ENCODE data around the gene TAF10. TPM values are rescaled to one million over a fixed set of nuclear protein-coding genes. Genes with fewer than 3 reads are reported as not detected.

The TAF10 gene
- total and polyA plus RNA-seq, 4 donors = 10.5 to 58.1 (median 31.5) TPM

DNA sequence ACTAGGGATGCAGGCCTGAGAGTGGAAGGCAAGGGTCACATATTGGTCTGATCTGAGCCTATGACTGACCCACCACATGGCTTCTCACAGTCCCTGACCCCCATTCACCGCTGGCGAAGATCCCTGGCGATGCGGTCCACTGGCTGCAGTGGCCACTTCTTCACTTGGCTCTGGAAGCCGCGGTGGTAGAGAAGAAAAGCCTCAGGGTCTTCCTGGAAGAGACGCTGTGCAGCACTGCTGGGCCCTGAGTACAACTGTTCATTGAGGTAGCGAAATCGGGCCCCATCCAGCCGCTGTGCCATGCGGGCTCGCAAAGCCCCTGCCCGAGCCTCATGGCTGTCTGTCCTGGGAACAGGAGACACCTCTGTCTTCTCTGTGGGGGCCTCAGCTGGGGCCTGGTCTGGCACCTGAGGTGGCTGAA, 11.0 kb downstream of the TAF10 start:
- Histone ChIP-seq H3K9me3 (ENCODE audit: control insufficient read depth in 4 of 4, low read length in 3 of 4) (no peaks in the 10 kb centered on the region), H3K4me1 (ENCODE audit: control insufficient read depth in 4 of 4, insufficient read depth in 4 of 4, low read length in 3 of 4) (peaks cover 9 to 58% (median 43%) of the 10 kb centered on the region in 4 donors), H3K27me3 (ENCODE audit: control insufficient read depth in 4 of 4, insufficient read depth in 4 of 4, low read length in 3 of 4) (no peaks in the 10 kb centered on the region), H3K4me3 (ENCODE audit: low read depth in 1 of 3, low read length in 3 of 3) (no peak overlapping the region), H3K9ac (ENCODE audit: low read depth in 1 of 2, low read length in 2 of 2) (no peak overlapping the region), H3K27ac (ENCODE audit: low read depth in 1 of 2, low read length in 2 of 2) (no peak overlapping the region), H3K36me3 (ENCODE audit: control insufficient read depth in 4 of 4, insufficient read depth in 3 of 4, low read depth in 1 of 4, low read length in 3 of 4) (peaks cover 3 to 38% (median 20%) of the 10 kb centered on the region in 4 donors)
- TF ChIP-seq, protein P1, sequence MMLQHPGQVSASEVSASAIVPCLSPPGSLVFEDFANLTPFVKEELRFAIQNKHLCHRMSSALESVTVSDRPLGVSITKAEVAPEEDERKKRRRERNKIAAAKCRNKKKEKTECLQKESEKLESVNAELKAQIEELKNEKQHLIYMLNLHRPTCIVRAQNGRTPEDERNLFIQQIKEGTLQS (IDR thresholded peaks at IDR 0.05) = no peak
- no peak for TF ChIP-seq YY1 (IDR thresholded peaks at IDR 0.05)
- no peak for TF ChIP-seq GABPA (IDR thresholded peaks at IDR 0.05 in 1 of 2, conservative IDR thresholded peaks at IDR 0.05 in 1 of 2)
- TF ChIP-seq, protein P2, sequence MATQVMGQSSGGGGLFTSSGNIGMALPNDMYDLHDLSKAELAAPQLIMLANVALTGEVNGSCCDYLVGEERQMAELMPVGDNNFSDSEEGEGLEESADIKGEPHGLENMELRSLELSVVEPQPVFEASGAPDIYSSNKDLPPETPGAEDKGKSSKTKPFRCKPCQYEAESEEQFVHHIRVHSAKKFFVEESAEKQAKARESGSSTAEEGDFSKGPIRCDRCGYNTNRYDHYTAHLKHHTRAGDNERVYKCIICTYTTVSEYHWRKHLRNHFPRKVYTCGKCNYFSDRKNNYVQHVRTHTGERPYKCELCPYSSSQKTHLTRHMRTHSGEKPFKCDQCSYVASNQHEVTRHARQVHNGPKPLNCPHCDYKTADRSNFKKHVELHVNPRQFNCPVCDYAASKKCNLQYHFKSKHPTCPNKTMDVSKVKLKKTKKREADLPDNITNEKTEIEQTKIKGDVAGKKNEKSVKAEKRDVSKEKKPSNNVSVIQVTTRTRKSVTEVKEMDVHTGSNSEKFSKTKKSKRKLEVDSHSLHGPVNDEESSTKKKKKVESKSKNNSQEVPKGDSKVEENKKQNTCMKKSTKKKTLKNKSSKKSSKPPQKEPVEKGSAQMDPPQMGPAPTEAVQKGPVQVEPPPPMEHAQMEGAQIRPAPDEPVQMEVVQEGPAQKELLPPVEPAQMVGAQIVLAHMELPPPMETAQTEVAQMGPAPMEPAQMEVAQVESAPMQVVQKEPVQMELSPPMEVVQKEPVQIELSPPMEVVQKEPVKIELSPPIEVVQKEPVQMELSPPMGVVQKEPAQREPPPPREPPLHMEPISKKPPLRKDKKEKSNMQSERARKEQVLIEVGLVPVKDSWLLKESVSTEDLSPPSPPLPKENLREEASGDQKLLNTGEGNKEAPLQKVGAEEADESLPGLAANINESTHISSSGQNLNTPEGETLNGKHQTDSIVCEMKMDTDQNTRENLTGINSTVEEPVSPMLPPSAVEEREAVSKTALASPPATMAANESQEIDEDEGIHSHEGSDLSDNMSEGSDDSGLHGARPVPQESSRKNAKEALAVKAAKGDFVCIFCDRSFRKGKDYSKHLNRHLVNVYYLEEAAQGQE (IDR thresholded peaks at IDR 0.05) = no peak
- TF ChIP-seq HNF4A (conservative IDR thresholded peaks at IDR 0.05) = no peak
- TF ChIP-seq, protein P3, sequence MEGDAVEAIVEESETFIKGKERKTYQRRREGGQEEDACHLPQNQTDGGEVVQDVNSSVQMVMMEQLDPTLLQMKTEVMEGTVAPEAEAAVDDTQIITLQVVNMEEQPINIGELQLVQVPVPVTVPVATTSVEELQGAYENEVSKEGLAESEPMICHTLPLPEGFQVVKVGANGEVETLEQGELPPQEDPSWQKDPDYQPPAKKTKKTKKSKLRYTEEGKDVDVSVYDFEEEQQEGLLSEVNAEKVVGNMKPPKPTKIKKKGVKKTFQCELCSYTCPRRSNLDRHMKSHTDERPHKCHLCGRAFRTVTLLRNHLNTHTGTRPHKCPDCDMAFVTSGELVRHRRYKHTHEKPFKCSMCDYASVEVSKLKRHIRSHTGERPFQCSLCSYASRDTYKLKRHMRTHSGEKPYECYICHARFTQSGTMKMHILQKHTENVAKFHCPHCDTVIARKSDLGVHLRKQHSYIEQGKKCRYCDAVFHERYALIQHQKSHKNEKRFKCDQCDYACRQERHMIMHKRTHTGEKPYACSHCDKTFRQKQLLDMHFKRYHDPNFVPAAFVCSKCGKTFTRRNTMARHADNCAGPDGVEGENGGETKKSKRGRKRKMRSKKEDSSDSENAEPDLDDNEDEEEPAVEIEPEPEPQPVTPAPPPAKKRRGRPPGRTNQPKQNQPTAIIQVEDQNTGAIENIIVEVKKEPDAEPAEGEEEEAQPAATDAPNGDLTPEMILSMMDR (IDR thresholded peaks at IDR 0.05; ENCODE audit: low read depth, low read length, missing input control) = no peak
- no peak for TF ChIP-seq FOXA2 (IDR thresholded peaks at IDR 0.05)
- TF ChIP-seq, protein P4, sequence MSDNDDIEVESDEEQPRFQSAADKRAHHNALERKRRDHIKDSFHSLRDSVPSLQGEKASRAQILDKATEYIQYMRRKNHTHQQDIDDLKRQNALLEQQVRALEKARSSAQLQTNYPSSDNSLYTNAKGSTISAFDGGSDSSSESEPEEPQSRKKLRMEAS (IDR thresholded peaks at IDR 0.05) = no peak
- no peak for TF ChIP-seq FOXA1 (IDR thresholded peaks at IDR 0.05)
- TF ChIP-seq RAD21 (IDR thresholded peaks at IDR 0.05) = no peak
- TF ChIP-seq RXRA (IDR thresholded peaks at IDR 0.05) = no peak
- no peak for TF ChIP-seq JUND (IDR thresholded peaks at IDR 0.05)
- TF ChIP-seq HNF4G (IDR thresholded peaks at IDR 0.05) = no peak
- TF ChIP-seq, protein P5, sequence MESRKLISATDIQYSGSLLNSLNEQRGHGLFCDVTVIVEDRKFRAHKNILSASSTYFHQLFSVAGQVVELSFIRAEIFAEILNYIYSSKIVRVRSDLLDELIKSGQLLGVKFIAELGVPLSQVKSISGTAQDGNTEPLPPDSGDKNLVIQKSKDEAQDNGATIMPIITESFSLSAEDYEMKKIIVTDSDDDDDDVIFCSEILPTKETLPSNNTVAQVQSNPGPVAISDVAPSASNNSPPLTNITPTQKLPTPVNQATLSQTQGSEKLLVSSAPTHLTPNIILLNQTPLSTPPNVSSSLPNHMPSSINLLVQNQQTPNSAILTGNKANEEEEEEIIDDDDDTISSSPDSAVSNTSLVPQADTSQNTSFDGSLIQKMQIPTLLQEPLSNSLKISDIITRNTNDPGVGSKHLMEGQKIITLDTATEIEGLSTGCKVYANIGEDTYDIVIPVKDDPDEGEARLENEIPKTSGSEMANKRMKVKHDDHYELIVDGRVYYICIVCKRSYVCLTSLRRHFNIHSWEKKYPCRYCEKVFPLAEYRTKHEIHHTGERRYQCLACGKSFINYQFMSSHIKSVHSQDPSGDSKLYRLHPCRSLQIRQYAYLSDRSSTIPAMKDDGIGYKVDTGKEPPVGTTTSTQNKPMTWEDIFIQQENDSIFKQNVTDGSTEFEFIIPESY (IDR thresholded peaks at IDR 0.05) = no peak
- no peak for TF ChIP-seq TAF1 (conservative IDR thresholded peaks at IDR 0.05)
- no peak for TF ChIP-seq NR2F2 (IDR thresholded peaks at IDR 0.05)
- TF ChIP-seq EGR1 (IDR thresholded peaks at IDR 0.05; ENCODE audit: low read depth in 2 of 2) = no peak
- TF ChIP-seq SP1 (IDR thresholded peaks at IDR 0.05) = no peak
- 98% methylated on average over 13 of the region's 13 CpGs for WGBS
- peak; percentile 30 for DNase-seq (ENCODE audit: low spot score)
